Measurements from ENCODE around the gene STAU1. TPM values are rescaled to one million over a fixed set of nuclear protein-coding genes. Genes with fewer than 3 reads are reported as not detected.

Gene STAU1
- total RNA-seq, 1 donor from 2014 or later, result 79.7 TPM

GRCh38 chr20:49148601-49149000, 39.5 kb downstream of the STAU1 start:
- TF ChIP-seq CTCF (IDR thresholded peaks at IDR 0.05; ENCODE audit: partially characterized antibody, unreplicated experiment), result no peak
- Mint-ChIP-seq H3K27me3 (ENCODE audit: unreplicated experiment) (no peaks in the 10 kb centered on the region), H3K27ac (ENCODE audit: unreplicated experiment) (no peak overlapping the region), H3K4me3 (ENCODE audit: unreplicated experiment) (no peak overlapping the region), H3K9me3 (ENCODE audit: unreplicated experiment) (no peaks in the 10 kb centered on the region), H3K4me1 (ENCODE audit: low read depth, unreplicated experiment) (no peaks in the 10 kb centered on the region), H3K36me3 (ENCODE audit: unreplicated experiment) (no peaks in the 10 kb centered on the region)
- DNase-seq, result no peak

DNA sequence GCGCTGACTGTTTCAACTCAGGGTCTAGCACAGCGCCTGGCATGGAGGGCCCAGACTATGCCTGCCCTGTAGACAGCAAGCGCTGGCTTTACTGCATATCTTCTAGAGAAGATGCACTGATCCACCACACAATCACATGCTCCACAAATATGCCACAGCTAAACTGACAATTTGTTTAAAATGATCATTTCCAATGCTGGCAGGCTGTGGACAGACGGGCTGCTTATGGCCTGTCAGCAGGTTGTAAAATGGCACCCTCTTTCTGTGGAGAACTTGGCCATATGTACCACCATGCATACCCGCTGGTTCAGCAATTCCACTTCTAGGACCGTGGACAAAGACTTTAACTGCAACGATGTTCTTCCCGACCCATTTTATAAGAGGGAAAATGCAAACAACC, 40.8 kb downstream of the STAU1 start:
- H3K27ac Mint-ChIP-seq (ENCODE audit: unreplicated experiment), result peak overlapping the region; percentile 12
- no peak overlapping the region for H3K4me3 Mint-ChIP-seq (ENCODE audit: unreplicated experiment)
- H3K27me3 Mint-ChIP-seq (ENCODE audit: unreplicated experiment), result no peaks in the 10 kb centered on the region
- DNase-seq, result no peak
- H3K9me3 Mint-ChIP-seq (ENCODE audit: unreplicated experiment), result no peaks in the 10 kb centered on the region
- H3K36me3 Mint-ChIP-seq (ENCODE audit: unreplicated experiment), result no peaks in the 10 kb centered on the region
- H3K4me1 Mint-ChIP-seq (ENCODE audit: low read depth, unreplicated experiment), result no peaks in the 10 kb centered on the region
- no peak for TF ChIP-seq CTCF (IDR thresholded peaks at IDR 0.05; ENCODE audit: partially characterized antibody, unreplicated experiment)

GRCh38 chr20:49146442-49147225, 41.5 kb downstream of the STAU1 start:
- Mint-ChIP-seq H3K27ac (ENCODE audit: unreplicated experiment) (no peak overlapping the region), H3K9me3 (ENCODE audit: unreplicated experiment) (no peaks in the 10 kb centered on the region), H3K36me3 (ENCODE audit: unreplicated experiment) (no peaks in the 10 kb centered on the region), H3K27me3 (ENCODE audit: unreplicated experiment) (no peaks in the 10 kb centered on the region), H3K4me3 (ENCODE audit: unreplicated experiment) (no peak overlapping the region), H3K4me1 (ENCODE audit: low read depth, unreplicated experiment) (no peaks in the 10 kb centered on the region)
- TF ChIP-seq CTCF (IDR thresholded peaks at IDR 0.05; ENCODE audit: partially characterized antibody, unreplicated experiment), result no peak
- DNase-seq, result no peak

DNA sequence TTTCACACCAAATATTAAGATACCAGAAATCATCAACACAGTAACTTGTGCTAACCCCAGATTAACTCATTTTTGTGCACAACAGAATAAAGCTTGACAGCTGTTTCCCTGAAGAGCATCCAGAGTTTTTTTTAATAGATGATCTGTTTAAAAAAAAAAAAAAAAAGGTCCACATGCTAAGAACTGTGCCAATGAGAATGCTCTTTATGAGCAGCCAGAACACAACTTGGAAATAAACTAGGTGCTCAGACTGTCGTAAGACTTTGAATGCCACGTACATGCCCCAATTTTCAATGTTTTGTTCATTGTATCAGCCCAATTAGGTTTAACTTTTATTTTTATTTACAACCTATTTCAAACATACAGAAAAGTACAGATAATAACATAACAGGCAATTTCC, 47.3 kb downstream of the STAU1 start:
- no peak for TF ChIP-seq CTCF (IDR thresholded peaks at IDR 0.05; ENCODE audit: partially characterized antibody, unreplicated experiment)
- Mint-ChIP-seq H3K27me3 (ENCODE audit: unreplicated experiment) (no peaks in the 10 kb centered on the region), H3K4me1 (ENCODE audit: low read depth, unreplicated experiment) (no peaks in the 10 kb centered on the region), H3K9me3 (ENCODE audit: unreplicated experiment) (no peaks in the 10 kb centered on the region), H3K27ac (ENCODE audit: unreplicated experiment) (no peak overlapping the region), H3K4me3 (ENCODE audit: unreplicated experiment) (no peak overlapping the region), H3K36me3 (ENCODE audit: unreplicated experiment) (no peaks in the 10 kb centered on the region)
- no peak for DNase-seq

DNA sequence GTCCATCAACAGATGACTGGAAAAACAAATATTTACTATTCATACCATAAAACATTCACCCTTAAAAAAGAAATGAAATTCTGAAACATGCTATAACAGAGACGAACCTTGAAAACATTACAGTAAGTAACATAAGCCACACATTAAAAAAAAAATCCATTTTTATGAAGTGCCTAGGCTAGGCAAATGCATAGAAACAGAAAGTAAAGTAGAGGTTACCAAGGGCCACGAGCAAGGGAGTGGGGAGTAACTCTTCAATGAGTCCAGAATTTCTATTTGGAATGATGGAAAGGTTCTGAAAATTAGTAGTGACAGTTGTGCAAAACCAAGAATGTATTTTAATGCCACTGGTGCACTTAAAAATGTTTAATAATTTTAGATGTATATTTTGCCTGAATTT, 47.7 kb downstream of the STAU1 start:
- Mint-ChIP-seq H3K9me3 (ENCODE audit: unreplicated experiment) (no peaks in the 10 kb centered on the region), H3K4me1 (ENCODE audit: low read depth, unreplicated experiment) (no peaks in the 10 kb centered on the region), H3K4me3 (ENCODE audit: unreplicated experiment) (no peak overlapping the region)

More for the DNA sequence above, 47.7 kb downstream of the STAU1 start:
- DNase-seq, result no peak
- H3K36me3 Mint-ChIP-seq (ENCODE audit: unreplicated experiment), result no peaks in the 10 kb centered on the region
- no peaks in the 10 kb centered on the region for H3K27me3 Mint-ChIP-seq (ENCODE audit: unreplicated experiment)
- H3K27ac Mint-ChIP-seq (ENCODE audit: unreplicated experiment), result no peak overlapping the region
- TF ChIP-seq CTCF (IDR thresholded peaks at IDR 0.05; ENCODE audit: partially characterized antibody, unreplicated experiment), result no peak

All from glutamatergic neuron (in vitro differentiated cells).